Neural crest cell (in vitro differentiated cells): ENCODE results near the gene PDLIM4. TPM values are rescaled to one million over a fixed set of nuclear protein-coding genes. Genes with fewer than 3 reads are reported as not detected.

Source experiments
- DNase-seq: peaks from one replicate; pipeline ENCODE4 v3.0.0; 2021; ENCODE audit warnings: low read depth, mixed read lengths, low spot score
- H3K27ac Mint-ChIP-seq: one replicate; pipeline ENCODE4 v1.8.0; 2021; ENCODE audit warnings: mild to moderate bottlenecking, mixed read lengths; ENCODE audit not compliant: unreplicated experiment
- H3K27me3 Mint-ChIP-seq: 2 replicates; pipeline ENCODE4 v1.8.0; 2021; ENCODE audit warnings: low read depth, mild to moderate bottlenecking, mixed read lengths
- H3K36me3 Mint-ChIP-seq: 2 replicates; pipeline ENCODE4 v1.8.0; 2021; ENCODE audit warnings: low read depth, mild to moderate bottlenecking, mixed read lengths
- H3K4me1 Mint-ChIP-seq: 2 replicates; pipeline ENCODE4 v1.8.0; 2021; ENCODE audit warnings: mixed read lengths
- H3K4me3 Mint-ChIP-seq: one replicate; pipeline ENCODE4 v1.8.0; 2021; ENCODE audit warnings: mild to moderate bottlenecking, mixed read lengths
- H3K9me3 Mint-ChIP-seq: 2 replicates; pipeline ENCODE4 v1.8.0; 2021; ENCODE audit warnings: mixed read lengths
- total RNA-seq: library from RNA; stranded (reverse); gene quantifications from 2 replicates; pipeline ENCODE4 v1.2.1, GENCODE V29; 2021
- TF ChIP-seq, protein P1 (sequence below): fragments of 200-600 bp; sonication (generic); conservative IDR thresholded peaks from 2 replicates; pipeline ENCODE4 v1.5.0; 2021; ENCODE audit warnings: antibody characterized with exemption, mild to moderate bottlenecking

PDLIM4 gene
- total RNA-seq, 1 donor from 2014 or later = 38.0 TPM

DNA sequence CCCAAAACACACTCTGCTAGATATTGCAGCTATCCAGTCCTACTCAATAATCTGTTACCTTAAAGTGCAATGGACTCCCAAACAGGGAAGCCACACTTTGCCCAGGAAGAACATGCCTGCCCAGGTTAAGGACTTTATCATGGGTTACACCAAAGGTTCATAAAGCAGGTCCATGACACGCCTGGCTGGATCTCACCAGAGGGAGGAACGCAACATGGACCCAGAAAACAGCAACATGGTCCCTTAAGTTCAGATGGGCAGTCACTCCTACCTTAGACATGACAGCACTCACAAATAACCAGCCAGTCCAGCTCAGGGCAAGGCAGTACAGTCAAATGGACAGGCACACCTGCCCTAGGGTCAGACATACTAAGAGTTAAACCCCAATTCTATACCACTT is 33.6 kb upstream of the PDLIM4 start:
- no peak for DNase-seq
- H3K4me1 Mint-ChIP-seq = peaks cover 5% of the 10 kb centered on the region
- peaks cover 20% of the 10 kb centered on the region for H3K27me3 Mint-ChIP-seq
- H3K9me3 Mint-ChIP-seq = no peaks in the 10 kb centered on the region
- H3K36me3 Mint-ChIP-seq = no peaks in the 10 kb centered on the region
- H3K27ac Mint-ChIP-seq = no peak overlapping the region
- TF ChIP-seq, protein P1, sequence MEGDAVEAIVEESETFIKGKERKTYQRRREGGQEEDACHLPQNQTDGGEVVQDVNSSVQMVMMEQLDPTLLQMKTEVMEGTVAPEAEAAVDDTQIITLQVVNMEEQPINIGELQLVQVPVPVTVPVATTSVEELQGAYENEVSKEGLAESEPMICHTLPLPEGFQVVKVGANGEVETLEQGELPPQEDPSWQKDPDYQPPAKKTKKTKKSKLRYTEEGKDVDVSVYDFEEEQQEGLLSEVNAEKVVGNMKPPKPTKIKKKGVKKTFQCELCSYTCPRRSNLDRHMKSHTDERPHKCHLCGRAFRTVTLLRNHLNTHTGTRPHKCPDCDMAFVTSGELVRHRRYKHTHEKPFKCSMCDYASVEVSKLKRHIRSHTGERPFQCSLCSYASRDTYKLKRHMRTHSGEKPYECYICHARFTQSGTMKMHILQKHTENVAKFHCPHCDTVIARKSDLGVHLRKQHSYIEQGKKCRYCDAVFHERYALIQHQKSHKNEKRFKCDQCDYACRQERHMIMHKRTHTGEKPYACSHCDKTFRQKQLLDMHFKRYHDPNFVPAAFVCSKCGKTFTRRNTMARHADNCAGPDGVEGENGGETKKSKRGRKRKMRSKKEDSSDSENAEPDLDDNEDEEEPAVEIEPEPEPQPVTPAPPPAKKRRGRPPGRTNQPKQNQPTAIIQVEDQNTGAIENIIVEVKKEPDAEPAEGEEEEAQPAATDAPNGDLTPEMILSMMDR = no peak
- no peak overlapping the region for H3K4me3 Mint-ChIP-seq

DNA sequence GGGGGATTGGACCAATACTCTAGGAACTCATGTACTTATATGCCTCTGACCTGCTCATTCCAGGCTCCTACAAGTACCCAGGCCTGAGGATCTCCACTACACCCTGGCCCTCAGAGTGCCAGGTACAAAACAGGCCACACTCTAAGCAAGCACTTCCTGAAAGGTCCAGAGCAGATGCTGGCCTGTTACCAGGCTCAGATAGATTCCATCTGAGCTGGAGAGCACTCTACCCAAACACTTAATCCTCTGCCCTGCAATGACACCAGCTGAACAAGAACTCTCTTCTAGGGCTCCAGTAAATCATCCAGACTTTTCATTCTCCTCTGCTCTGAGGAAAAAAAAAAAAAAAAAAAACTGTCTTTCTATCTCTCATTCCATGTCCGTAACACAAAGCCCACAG is 32.8 kb upstream of the PDLIM4 start:
- no peak for DNase-seq
- TF ChIP-seq, protein P1 = no peak
- peaks cover 5% of the 10 kb centered on the region for H3K4me1 Mint-ChIP-seq
- no peaks in the 10 kb centered on the region for H3K9me3 Mint-ChIP-seq
- H3K27me3 Mint-ChIP-seq = peaks cover 28% of the 10 kb centered on the region
- H3K27ac Mint-ChIP-seq = no peak overlapping the region
- H3K36me3 Mint-ChIP-seq = no peaks in the 10 kb centered on the region
- no peak overlapping the region for H3K4me3 Mint-ChIP-seq

DNA sequence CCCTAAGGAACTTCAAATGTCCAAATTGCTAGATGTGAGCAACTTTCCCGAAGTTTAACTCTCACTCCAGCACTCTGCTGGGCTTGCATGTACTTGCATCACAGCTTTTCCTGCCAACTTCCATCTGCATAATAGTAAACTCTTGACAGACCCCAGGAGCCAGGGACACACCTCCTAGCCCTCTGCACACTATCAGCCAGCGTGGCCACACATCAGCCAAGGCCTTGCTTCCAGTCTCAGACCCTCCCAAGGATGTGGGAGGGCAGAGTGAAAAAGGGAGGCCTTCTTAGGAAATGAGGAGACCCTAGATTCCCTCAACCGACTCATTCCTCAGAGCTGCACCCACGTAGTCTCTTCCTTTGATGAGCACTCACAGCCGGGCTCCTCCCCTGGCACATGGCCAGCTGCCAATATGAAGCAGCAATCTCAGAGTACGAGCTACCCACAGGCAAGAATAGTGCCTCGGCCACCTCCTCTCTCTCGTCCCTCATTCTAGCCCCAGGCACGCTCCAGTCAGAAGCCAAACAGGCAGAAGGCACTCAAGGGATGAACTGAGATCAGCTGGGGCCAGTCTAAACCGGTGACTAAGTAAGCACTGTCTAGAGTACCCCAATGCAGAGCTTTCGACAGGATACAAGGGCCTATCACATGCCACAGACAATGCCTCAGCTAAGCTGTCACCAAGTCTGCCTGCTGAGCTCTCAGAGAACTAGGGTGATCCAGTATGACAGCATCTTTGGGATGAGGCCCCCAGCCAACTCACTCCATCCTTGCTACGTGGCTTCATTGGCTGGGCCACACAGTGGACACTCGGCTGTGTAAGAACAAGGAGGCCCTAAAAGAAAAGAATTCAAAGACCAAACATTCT is 32.1 kb upstream of the PDLIM4 start:
- H3K27me3 Mint-ChIP-seq = peaks cover 32% of the 10 kb centered on the region
- no peaks in the 10 kb centered on the region for H3K9me3 Mint-ChIP-seq
- no peaks in the 10 kb centered on the region for H3K36me3 Mint-ChIP-seq
- TF ChIP-seq, protein P1 = no peak
- H3K27ac Mint-ChIP-seq = no peak overlapping the region
- no peak for DNase-seq
- H3K4me1 Mint-ChIP-seq = peaks cover 5% of the 10 kb centered on the region
- peak overlapping the region; percentile 76 for H3K4me3 Mint-ChIP-seq

DNA sequence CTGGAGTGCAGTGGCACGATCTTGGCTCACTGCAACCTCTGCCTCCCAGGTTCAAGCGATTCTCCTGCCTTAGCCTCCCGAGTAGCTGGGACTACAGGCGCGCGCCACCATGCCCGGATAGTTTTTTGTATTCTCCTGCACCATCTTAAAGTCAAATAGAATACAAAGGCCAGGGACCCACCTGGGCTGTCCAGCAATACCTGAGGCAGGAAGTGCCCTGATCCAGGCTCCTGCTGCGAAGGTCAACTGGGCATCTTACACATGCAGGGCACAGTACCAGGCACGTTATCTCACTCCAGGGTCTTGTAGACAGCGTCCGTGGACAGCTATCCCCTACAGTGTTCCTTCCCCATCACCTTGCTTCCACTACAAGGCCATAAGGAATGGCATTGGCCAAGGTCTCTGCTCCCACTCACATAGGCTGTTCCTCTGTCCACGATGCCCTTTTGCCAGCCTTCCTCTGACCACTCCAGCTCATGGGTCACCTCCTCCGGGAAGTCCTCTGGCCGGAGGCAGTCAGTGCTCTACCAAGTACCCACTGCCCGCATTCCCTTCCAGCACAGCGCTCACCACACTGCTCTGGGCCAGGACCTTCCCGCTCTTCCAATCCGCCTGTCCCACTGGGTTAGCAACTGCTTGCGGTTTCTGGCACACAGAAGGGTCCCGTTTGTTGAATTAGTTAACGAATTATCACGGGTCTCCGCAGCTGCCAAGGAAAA is 30.8 kb upstream of the PDLIM4 start:
- H3K9me3 Mint-ChIP-seq = no peaks in the 10 kb centered on the region
- H3K4me1 Mint-ChIP-seq = peaks cover 5% of the 10 kb centered on the region
- H3K27me3 Mint-ChIP-seq = peaks cover 32% of the 10 kb centered on the region
- H3K36me3 Mint-ChIP-seq = no peaks in the 10 kb centered on the region
- TF ChIP-seq, protein P1 = no peak
- DNase-seq = no peak
- H3K4me3 Mint-ChIP-seq = peak overlapping the region; percentile 76
- H3K27ac Mint-ChIP-seq = no peak overlapping the region

DNA sequence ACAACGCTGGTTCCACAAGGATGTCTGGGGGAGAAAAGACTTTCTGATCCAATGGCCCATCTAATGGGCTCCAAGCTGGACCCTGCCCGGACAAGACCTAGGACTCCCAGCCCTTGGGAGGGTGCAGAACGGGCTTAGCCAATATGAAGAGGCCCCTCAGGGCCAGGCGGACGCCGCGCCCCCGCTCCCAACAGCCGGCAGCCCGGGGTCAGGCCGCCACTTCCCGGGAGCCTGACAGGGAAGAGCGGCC is 30.3 kb upstream of the PDLIM4 start:
- Mint-ChIP-seq H3K4me3 (peak overlapping the region; percentile 74), H3K9me3 (no peaks in the 10 kb centered on the region), H3K27ac (no peak overlapping the region), H3K27me3 (peaks cover 32% of the 10 kb centered on the region), H3K4me1 (peaks cover 5% of the 10 kb centered on the region), H3K36me3 (no peaks in the 10 kb centered on the region)
- peak; percentile 38 for DNase-seq
- TF ChIP-seq, protein P1 = no peak
